Mesenchymal stem cell (in vitro differentiated cells and primary cell): Measurements from ENCODE around the gene HPD.

Source experiments
- DNase-seq: peaks from one replicate; pipeline ENCODE4 v3.0.0-alpha.2; 2013
- H2AFZ ChIP-seq: one replicate; pipeline ENCODE4 v1.6.1; 2013; ENCODE audit warnings: low read depth, mild to moderate bottlenecking, control low read depth, inconsistent platforms, low read length, moderate library complexity
- H2AK5ac ChIP-seq: 2 replicates; pipeline ENCODE4 v1.6.1; 2013; ENCODE audit warnings: low read length, moderate library complexity, mild to moderate bottlenecking, inconsistent platforms; ENCODE audit not compliant: severe bottlenecking
- H2BK120ac ChIP-seq: one replicate; pipeline ENCODE4 v1.6.1; 2013; ENCODE audit warnings: low read depth, mild to moderate bottlenecking, inconsistent platforms, low read length, moderate library complexity
- H2BK12ac ChIP-seq, 2 experiments: one replicate each; pipeline ENCODE4 v1.6.1; 2013; ENCODE audit warnings: inconsistent platforms in 2 of 2, low read length in 2 of 2, mild to moderate bottlenecking in 2 of 2, moderate library complexity in 2 of 2, control low read depth in 1 of 2
- H2BK15ac ChIP-seq: one replicate; pipeline ENCODE4 v1.6.1; 2013; ENCODE audit warnings: mild to moderate bottlenecking, low read depth, inconsistent platforms; ENCODE audit not compliant: poor library complexity, severe bottlenecking
- H2BK5ac ChIP-seq: 2 replicates; pipeline ENCODE4 v1.6.1; 2013; ENCODE audit warnings: low read depth, mild to moderate bottlenecking, low read length, control low read depth, inconsistent platforms; ENCODE audit not compliant: poor library complexity, severe bottlenecking
- H3K14ac ChIP-seq, 2 experiments: one replicate each; pipeline ENCODE4 v1.6.1; 2013; ENCODE audit warnings: inconsistent platforms in 2 of 2, low read length in 2 of 2, control low read depth in 1 of 2, mild to moderate bottlenecking in 1 of 2, moderate library complexity in 1 of 2
- H3K18ac ChIP-seq, 2 experiments: one replicate each; pipeline ENCODE4 v1.6.1; 2013; ENCODE audit warnings: inconsistent platforms in 2 of 2, low read length in 2 of 2, control low read depth in 1 of 2, low read depth in 1 of 2, mild to moderate bottlenecking in 1 of 2
- H3K23ac ChIP-seq, 2 experiments: one replicate each; pipeline ENCODE4 v1.6.1; 2013; ENCODE audit warnings: inconsistent platforms in 2 of 2, low read length in 2 of 2, mild to moderate bottlenecking in 2 of 2, moderate library complexity in 2 of 2, control low read depth in 1 of 2
- H3K27ac ChIP-seq: 2 replicates; pipeline ENCODE4 v1.5.1; 2013; ENCODE audit warnings: mild to moderate bottlenecking, moderate library complexity, low read length, control low read depth, inconsistent platforms; ENCODE audit not compliant: poor library complexity, severe bottlenecking
- H3K27me3 ChIP-seq, 2 experiments: 2 replicates each; pipeline versions ENCODE4 v1.6.1 to v1.7.0; 2013; ENCODE audit warnings: low read length in 2 of 2, mild to moderate bottlenecking in 2 of 2, moderate library complexity in 2 of 2, control low read depth in 1 of 2, inconsistent platforms in 1 of 2; ENCODE audit not compliant: control insufficient read depth in 1 of 2, insufficient read depth in 1 of 2
- H3K36me3 ChIP-seq, 2 experiments: 2 replicates each; pipeline versions ENCODE4 v1.6.1 to v1.7.0; 2013; ENCODE audit warnings: low read length in 2 of 2, control low read depth in 1 of 2, inconsistent platforms in 1 of 2, low read depth in 1 of 2, mild to moderate bottlenecking in 1 of 2; ENCODE audit not compliant: insufficient read depth in 2 of 2, control insufficient read depth in 1 of 2
- H3K4ac ChIP-seq, 2 experiments: one replicate each; pipeline ENCODE4 v1.6.1; 2013; ENCODE audit warnings: inconsistent platforms in 2 of 2, low read length in 2 of 2, mild to moderate bottlenecking in 2 of 2, moderate library complexity in 2 of 2, control low read depth in 1 of 2, low read depth in 1 of 2
- H3K4me1 ChIP-seq: 2 replicates; pipeline ENCODE4 v1.6.1; 2013; ENCODE audit warnings: low read depth, low read length, control low read depth; ENCODE audit not compliant: control insufficient read depth, insufficient read depth
- H3K4me2 ChIP-seq: 2 replicates; pipeline ENCODE4 v1.6.1; 2013; ENCODE audit warnings: low read length, mild to moderate bottlenecking, inconsistent platforms; ENCODE audit not compliant: poor library complexity, severe bottlenecking
- H3K4me3 ChIP-seq, 2 experiments: 2 replicates each; pipeline versions ENCODE4 v1.5.1 to v1.7.0; 2013; ENCODE audit warnings: low read length in 2 of 2, mild to moderate bottlenecking in 2 of 2, control low read depth in 1 of 2, low read depth in 1 of 2; ENCODE audit not compliant: insufficient read depth in 1 of 2
- H3K79me1 ChIP-seq: replicated peaks from 2 replicates; pipeline ENCODE4 v1.6.1; 2013; ENCODE audit warnings: mild to moderate bottlenecking, control low read depth, low read length, inconsistent platforms; ENCODE audit not compliant: poor library complexity, severe bottlenecking
- H3K9ac ChIP-seq: 2 replicates; pipeline ENCODE4 v1.7.0; 2013; ENCODE audit warnings: mild to moderate bottlenecking, low read length, moderate library complexity
- H3K9me3 ChIP-seq: 2 replicates; pipeline ENCODE4 v1.7.0; 2013; ENCODE audit warnings: mild to moderate bottlenecking, low read length; ENCODE audit not compliant: control insufficient read depth
- H4K8ac ChIP-seq: one replicate; pipeline ENCODE4 v1.6.1; 2013; ENCODE audit warnings: inconsistent platforms, mild to moderate bottlenecking, low read length, moderate library complexity
- H4K91ac ChIP-seq: one replicate; pipeline ENCODE4 v1.6.1; 2013; ENCODE audit warnings: mild to moderate bottlenecking, low read length, inconsistent platforms
- WGBS: methylation state at CpG from one replicate; pipeline ENCODE4 v1.1.7; 2013; ENCODE audit warnings: mixed read lengths; 5-methylcytosine and 5-hydroxymethylcytosine counted together

The HPD gene

DNA sequence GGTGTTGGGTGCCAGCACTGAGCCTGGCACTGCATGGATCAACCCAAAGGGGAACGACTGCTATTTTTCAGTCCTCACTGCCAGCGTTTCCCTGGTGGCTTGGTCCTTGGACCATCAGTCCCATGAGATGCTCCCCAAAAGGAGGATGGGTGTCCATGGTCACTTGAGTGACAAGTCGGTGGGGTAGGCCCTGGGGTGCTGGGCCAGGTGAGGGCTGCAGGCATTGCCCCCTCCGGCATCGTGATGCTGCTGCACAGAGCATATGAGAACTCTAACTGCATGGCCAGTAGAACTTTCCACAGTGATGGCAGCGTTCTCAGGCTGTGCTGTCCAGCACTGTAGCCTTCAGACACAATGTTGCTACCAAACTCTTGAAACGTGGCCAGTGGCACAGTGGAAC is 38.6 kb downstream of the HPD start:
- WGBS, result 93% methylated on average over 6 of the region's 7 CpGs
- Histone ChIP-seq H3K79me1 (peaks cover 45% of the 10 kb centered on the region), H3K23ac (no peak overlapping the region), H2BK5ac (no peak overlapping the region), H3K14ac (no peak overlapping the region), H3K4me1 (no peaks in the 10 kb centered on the region), H3K18ac (no peak overlapping the region), H2BK15ac (no peak overlapping the region), H2AK5ac (no peak overlapping the region), H4K8ac (peak overlapping the region; percentile 51), H3K4ac (no peak overlapping the region), H3K27me3 (no peaks in the 10 kb centered on the region), H2AFZ (no peak overlapping the region), H3K4me3 (no peak overlapping the region), H3K4me2 (no peak overlapping the region), H3K9me3 (no peaks in the 10 kb centered on the region), H3K27ac (no peak overlapping the region), H2BK12ac (no peak overlapping the region), H4K91ac (peak overlapping the region; percentile 11), H3K36me3 (peaks cover 82 to 85% of the 10 kb centered on the region in 2 experiments), H3K9ac (no peak overlapping the region), H2BK120ac (no peak overlapping the region)
- no peak for DNase-seq

DNA sequence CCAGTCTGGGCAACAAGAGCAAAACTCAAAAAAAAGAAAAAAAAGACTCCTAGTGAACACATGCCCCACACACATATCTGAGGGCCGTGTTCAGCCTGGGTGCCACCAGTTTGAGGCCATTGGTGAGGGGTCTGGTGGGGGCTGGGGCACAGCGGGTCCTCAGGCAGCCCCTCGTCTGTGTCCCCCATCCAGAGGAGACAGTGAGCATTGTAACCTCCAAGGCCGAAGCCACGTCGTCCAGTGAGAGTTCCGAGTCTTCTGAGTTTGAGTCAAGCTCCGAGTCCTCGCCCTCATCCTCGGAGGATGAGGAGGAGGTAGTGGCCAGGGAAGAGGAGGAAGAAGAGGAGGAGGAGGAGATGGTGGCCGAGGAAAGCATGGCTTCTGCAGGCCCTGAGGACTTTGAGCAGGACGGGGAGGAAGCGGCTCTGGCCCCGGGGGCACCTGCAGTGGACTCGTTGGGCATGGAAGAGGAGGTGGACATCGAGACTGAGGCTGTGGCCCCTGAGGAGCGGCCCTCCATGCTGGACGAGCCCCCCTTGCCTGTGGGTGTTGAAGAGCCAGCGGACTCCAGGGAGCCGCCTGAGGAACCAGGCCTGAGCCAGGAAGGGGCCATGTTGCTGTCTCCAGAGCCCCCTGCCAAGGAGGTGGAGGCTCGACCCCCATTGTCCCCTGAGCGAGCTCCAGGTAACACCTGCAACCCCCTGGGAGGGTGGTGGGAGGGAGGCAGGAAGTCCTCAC is 39.3 kb downstream of the HPD start:
- no peak overlapping the region for H3K14ac ChIP-seq
- no peaks in the 10 kb centered on the region for H3K9me3 ChIP-seq
- no peak overlapping the region for H3K18ac ChIP-seq
- H2BK120ac ChIP-seq, result no peak overlapping the region
- no peak overlapping the region for H2BK5ac ChIP-seq
- H3K9ac ChIP-seq, result no peak overlapping the region
- DNase-seq, result no peak
- no peak overlapping the region for H3K4me3 ChIP-seq
- no peak overlapping the region for H2BK15ac ChIP-seq
- no peak overlapping the region for H3K4ac ChIP-seq
- 96% methylated on average over 22 of the region's 22 CpGs for WGBS
- no peak overlapping the region for H3K27ac ChIP-seq
- no peak overlapping the region for H4K91ac ChIP-seq
- no peak overlapping the region for H2BK12ac ChIP-seq
- H2AK5ac ChIP-seq, result no peak overlapping the region
- no peak overlapping the region for H3K23ac ChIP-seq
- peaks cover 47% of the 10 kb centered on the region for H3K79me1 ChIP-seq
- no peak overlapping the region for H2AFZ ChIP-seq
- H3K4me1 ChIP-seq, result no peaks in the 10 kb centered on the region
- H3K4me2 ChIP-seq, result no peak overlapping the region
- peaks cover 82 to 87% of the 10 kb centered on the region in 2 experiments for H3K36me3 ChIP-seq
- H3K27me3 ChIP-seq, result no peaks in the 10 kb centered on the region
- H4K8ac ChIP-seq, result no peak overlapping the region

DNA sequence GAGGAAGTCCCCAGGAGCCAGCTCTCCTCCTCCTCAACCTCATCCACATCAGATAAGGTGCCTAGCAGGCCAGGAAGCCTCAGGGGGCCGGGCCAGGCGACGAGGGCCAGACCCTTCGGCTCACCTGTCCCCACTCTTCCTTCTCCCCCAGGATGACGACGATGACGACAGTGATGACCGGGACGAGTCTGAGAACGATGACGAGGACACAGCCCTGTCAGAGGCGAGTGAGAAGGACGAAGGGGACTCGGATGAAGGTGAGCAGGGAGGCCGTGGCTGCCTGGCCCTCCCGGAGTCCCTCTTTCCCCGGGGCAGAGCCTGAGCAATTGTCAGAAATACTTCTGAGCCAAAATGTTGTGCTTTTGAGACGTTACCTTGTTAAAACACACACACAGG is 41.0 kb downstream of the HPD start:
- Histone ChIP-seq H3K4me1 (peaks cover 7% of the 10 kb centered on the region), H4K91ac (no peak overlapping the region), H3K4me3 (no peak overlapping the region), H2AK5ac (no peak overlapping the region), H3K4me2 (no peak overlapping the region), H3K79me1 (peaks cover 37% of the 10 kb centered on the region), H4K8ac (no peak overlapping the region), H2BK15ac (no peak overlapping the region), H3K14ac (no peak overlapping the region), H2BK12ac (no peak overlapping the region), H3K4ac (no peak overlapping the region), H3K36me3 (peaks cover 74 to 84% of the 10 kb centered on the region in 2 experiments), H3K9ac (no peak overlapping the region), H3K23ac (no peak overlapping the region), H3K27ac (no peak overlapping the region), H3K27me3 (no peaks in the 10 kb centered on the region), H2AFZ (no peak overlapping the region), H3K9me3 (no peaks in the 10 kb centered on the region), H3K18ac (no peak overlapping the region), H2BK5ac (no peak overlapping the region), H2BK120ac (no peak overlapping the region)
- no peak for DNase-seq
- WGBS, result 95% methylated on average over 18 of the region's 18 CpGs

DNA sequence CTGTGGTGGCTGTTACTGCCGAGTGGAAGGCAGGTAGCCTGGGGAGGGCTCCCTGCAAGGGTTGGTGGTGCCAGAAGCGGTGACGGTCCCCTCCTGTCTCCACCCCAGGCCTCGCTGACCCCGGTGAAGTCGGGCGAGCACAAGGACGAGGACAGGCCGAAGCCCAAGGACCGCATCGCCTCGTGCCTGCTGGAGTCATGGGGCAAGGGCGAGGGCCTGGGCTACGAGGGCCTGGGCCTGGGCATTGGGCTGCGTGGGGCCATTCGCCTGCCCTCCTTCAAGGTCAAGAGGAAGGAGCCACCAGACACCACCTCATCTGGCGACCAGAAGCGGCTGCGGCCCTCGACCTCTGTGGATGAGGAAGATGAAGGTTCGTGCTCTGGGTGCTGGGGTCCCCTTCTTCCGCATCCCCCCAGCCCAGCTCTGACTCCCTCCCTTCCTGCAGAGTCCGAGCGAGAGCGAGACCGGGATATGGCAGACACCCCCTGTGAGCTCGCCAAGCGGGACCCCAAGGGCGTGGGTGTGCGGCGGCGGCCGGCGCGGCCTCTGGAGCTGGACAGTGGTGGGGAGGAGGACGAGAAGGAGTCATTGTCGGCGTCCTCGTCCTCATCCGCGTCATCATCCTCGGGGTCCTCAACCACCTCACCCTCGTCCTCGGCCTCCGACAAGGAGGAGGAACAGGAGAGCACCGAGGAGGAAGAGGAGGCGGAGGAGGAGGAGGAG is 41.6 kb downstream of the HPD start:
- 97% methylated on average over 27 of the region's 47 CpGs for WGBS

More for the DNA sequence above, 41.6 kb downstream of the HPD start:
- no peak for DNase-seq
- Histone ChIP-seq H3K4me3 (no peak overlapping the region), H2BK12ac (no peak overlapping the region), H3K79me1 (peaks cover 33% of the 10 kb centered on the region), H3K4me2 (no peak overlapping the region), H3K18ac (no peak overlapping the region), H4K8ac (no peak overlapping the region), H3K27ac (no peak overlapping the region), H3K23ac (no peak overlapping the region), H3K36me3 (peaks cover 68 to 80% of the 10 kb centered on the region in 2 experiments), H3K9me3 (no peaks in the 10 kb centered on the region), H3K4ac (no peak overlapping the region), H2AK5ac (no peak overlapping the region), H2BK120ac (no peak overlapping the region), H2BK15ac (no peak overlapping the region), H2BK5ac (no peak overlapping the region), H2AFZ (no peak overlapping the region), H3K14ac (no peak overlapping the region), H4K91ac (no peak overlapping the region), H3K4me1 (peaks cover 8% of the 10 kb centered on the region), H3K27me3 (no peaks in the 10 kb centered on the region), H3K9ac (no peak overlapping the region)
